ENCODE data around the gene SSU72. TPM values are rescaled to one million over a fixed set of nuclear protein-coding genes. Genes with fewer than 3 reads are reported as not detected.

SSU72 gene
- total RNA-seq (100 to 1,000 TPM; 112 to 115 (median 113) TPM), polyA plus RNA-seq (130 TPM)
- long read RNA-seq, donor 1, full-length matches to known transcripts = 182 of 202 reads
- long read RNA-seq, donor 1, partial matches to known transcripts = 13 of 202 reads
- long read RNA-seq, donor 1, other reads (novel, unspliced or antisense) = 7 of 202 reads
- long read RNA-seq, donor 2, full-length matches to known transcripts = 133 of 144 reads
- long read RNA-seq, donor 2, partial matches to known transcripts = 9 of 144 reads
- long read RNA-seq, donor 2, other reads (novel, unspliced or antisense) = 2 of 144 reads
- long read RNA-seq, donor 3, full-length matches to known transcripts = 83 of 92 reads
- long read RNA-seq, donor 3, partial matches to known transcripts = 5 of 92 reads
- long read RNA-seq, donor 3, other reads (novel, unspliced or antisense) = 4 of 92 reads
- long read RNA-seq, donor 4, full-length matches to known transcripts = 117 of 124 reads
- long read RNA-seq, donor 4, partial matches to known transcripts = 7 of 124 reads
- long read RNA-seq, donor 4, other reads (novel, unspliced or antisense) = 0 of 124 reads

GRCh38 chr1:1574721-1575537, at the start of gene SSU72:
SSU72 (minus strand) TSS chr1:1574863; CDS start chr1:1574557, 306 bp downstream.
- intact Hi-C loops (cut with DNase I) = no loop called here
- peak; percentile 94 to 98 (median 97) for DNase-seq
- H3K27ac ChIP-seq (ENCODE audit: low read length) = peak within 1 kb of the TSS; percentile 94
- H3K4me1 ChIP-seq (ENCODE audit: control insufficient read depth, insufficient read depth, low read length) = peaks cover 2% of the 10 kb centered on the region
- H3K4me3 ChIP-seq (ENCODE audit: low read length) = peak within 1 kb of the TSS; percentile 74
- ATAC-seq = peak; percentile 94 to 95
- no peaks in the 10 kb centered on the region for H3K9me3 ChIP-seq (ENCODE audit: control insufficient read depth, low read length)
- H3K27me3 ChIP-seq (ENCODE audit: control insufficient read depth, insufficient read depth) = no peaks in the 10 kb centered on the region
- WGBS = under 1% methylated on average over 87 of the region's 87 CpGs

GRCh38 chr1:1623631-1624442, 49.2 kb upstream of the SSU72 start:
- Histone ChIP-seq H3K9me3 (ENCODE audit: control insufficient read depth, low read length) (no peaks in the 10 kb centered on the region), H3K27ac (ENCODE audit: low read length) (no peak overlapping the region), H3K4me1 (ENCODE audit: control insufficient read depth, insufficient read depth, low read length) (no peaks in the 10 kb centered on the region), H3K4me3 (ENCODE audit: low read length) (no peak overlapping the region), H3K27me3 (ENCODE audit: control insufficient read depth, insufficient read depth) (no peaks in the 10 kb centered on the region)
- intact Hi-C loops (cut with DNase I) = no loop called here
- ATAC-seq = no peak
- WGBS = 94% methylated on average over 51 of the region's 51 CpGs
- peak in 2 of 3 donors; percentile 14 to 63 for DNase-seq

- peak; percentile 12 to 71 (median 61) for DNase-seq
- no peak overlapping the region for H3K4me3 ChIP-seq (ENCODE audit: low read length)
- no peak overlapping the region for H3K27ac ChIP-seq (ENCODE audit: low read length)
- no peaks in the 10 kb centered on the region for H3K27me3 ChIP-seq (ENCODE audit: control insufficient read depth, insufficient read depth)
- intact Hi-C loops (cut with DNase I) = no loop called here
- 95% methylated on average over 33 of the region's 33 CpGs for WGBS
- no peak for ATAC-seq
- H3K9me3 ChIP-seq (ENCODE audit: control insufficient read depth, low read length) = no peaks in the 10 kb centered on the region
- H3K4me1 ChIP-seq (ENCODE audit: control insufficient read depth, insufficient read depth, low read length) = no peaks in the 10 kb centered on the region
Observed at GRCh38 chr1:1623181-1623630, 48.5 kb upstream of the SSU72 start.

DNA sequence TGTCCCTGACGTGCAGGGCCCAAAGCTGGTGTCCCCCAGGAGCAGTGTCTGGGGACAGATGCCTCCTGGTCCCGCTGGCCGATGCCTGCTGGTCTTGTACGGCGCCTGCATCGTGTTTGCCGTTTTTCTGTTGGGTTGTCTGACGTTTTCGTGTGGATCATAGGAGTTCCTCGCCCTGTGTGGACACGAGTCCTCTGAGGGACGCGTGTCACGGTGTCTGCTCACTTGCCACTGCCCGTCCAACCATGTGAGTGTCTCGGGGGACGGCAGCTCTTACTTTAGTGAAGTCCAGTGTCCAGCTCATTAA, 48.1 kb upstream of the SSU72 start:
- DNase-seq = peak in 2 of 3 donors; percentile 15 to 42
- intact Hi-C loops (cut with DNase I) = no loop called here
- no peaks in the 10 kb centered on the region for H3K4me1 ChIP-seq (ENCODE audit: control insufficient read depth, insufficient read depth, low read length)
- H3K27ac ChIP-seq (ENCODE audit: low read length) = no peak overlapping the region
- H3K9me3 ChIP-seq (ENCODE audit: control insufficient read depth, low read length) = no peaks in the 10 kb centered on the region
- H3K4me3 ChIP-seq (ENCODE audit: low read length) = no peak overlapping the region
- no peaks in the 10 kb centered on the region for H3K27me3 ChIP-seq (ENCODE audit: control insufficient read depth, insufficient read depth)
- no peak for ATAC-seq
- WGBS = 92% methylated on average over 17 of the region's 17 CpGs

DNA sequence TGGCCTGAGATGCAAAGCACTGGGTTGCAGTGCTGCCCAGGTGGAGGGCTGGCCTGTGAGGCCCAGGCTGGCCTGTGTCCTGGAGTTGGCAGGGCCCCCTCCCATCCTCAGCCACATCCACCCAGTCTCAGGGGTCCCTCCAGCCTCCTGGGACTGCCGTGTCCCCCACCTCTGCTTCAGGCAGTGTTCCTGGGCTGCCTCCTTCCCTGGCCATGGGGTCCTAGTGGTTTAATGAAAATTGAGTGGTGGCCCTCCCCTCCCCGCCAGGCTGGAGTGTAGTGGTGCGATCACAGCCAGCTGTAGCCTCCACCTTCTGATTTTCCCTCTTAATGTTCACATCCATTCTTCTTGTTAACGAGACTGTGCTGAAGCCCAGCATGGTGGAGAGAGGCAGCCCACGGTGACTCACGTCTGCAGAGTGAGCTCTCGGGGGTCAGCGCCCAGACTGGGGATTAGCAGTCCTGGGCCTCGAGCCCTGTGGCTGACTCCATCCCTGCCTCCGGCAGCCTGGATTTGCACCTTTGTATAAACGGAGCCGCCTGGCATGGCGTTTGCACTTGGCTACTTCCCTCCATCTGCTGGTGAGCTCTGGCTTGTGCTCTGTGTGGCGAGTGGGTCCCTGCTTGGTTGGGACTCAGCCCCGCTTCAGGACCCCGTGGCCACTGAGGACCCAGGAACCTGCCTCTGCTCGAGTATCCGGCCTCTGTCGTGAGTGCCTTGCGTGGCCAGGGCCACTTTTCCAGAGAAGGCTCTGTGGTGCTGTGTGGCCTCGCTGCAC, 47.5 kb upstream of the SSU72 start:
- no peak for ATAC-seq
- H3K27ac ChIP-seq (ENCODE audit: low read length) = no peak overlapping the region
- WGBS = 80% methylated on average over 21 of the region's 21 CpGs
- H3K4me3 ChIP-seq (ENCODE audit: low read length) = no peak overlapping the region
- intact Hi-C loops (cut with DNase I) = no loop called here
- H3K27me3 ChIP-seq (ENCODE audit: control insufficient read depth, insufficient read depth) = no peaks in the 10 kb centered on the region
- no peaks in the 10 kb centered on the region for H3K4me1 ChIP-seq (ENCODE audit: control insufficient read depth, insufficient read depth, low read length)
- no peaks in the 10 kb centered on the region for H3K9me3 ChIP-seq (ENCODE audit: control insufficient read depth, low read length)
- DNase-seq = peak; percentile 12 to 54 (median 47)

DNA sequence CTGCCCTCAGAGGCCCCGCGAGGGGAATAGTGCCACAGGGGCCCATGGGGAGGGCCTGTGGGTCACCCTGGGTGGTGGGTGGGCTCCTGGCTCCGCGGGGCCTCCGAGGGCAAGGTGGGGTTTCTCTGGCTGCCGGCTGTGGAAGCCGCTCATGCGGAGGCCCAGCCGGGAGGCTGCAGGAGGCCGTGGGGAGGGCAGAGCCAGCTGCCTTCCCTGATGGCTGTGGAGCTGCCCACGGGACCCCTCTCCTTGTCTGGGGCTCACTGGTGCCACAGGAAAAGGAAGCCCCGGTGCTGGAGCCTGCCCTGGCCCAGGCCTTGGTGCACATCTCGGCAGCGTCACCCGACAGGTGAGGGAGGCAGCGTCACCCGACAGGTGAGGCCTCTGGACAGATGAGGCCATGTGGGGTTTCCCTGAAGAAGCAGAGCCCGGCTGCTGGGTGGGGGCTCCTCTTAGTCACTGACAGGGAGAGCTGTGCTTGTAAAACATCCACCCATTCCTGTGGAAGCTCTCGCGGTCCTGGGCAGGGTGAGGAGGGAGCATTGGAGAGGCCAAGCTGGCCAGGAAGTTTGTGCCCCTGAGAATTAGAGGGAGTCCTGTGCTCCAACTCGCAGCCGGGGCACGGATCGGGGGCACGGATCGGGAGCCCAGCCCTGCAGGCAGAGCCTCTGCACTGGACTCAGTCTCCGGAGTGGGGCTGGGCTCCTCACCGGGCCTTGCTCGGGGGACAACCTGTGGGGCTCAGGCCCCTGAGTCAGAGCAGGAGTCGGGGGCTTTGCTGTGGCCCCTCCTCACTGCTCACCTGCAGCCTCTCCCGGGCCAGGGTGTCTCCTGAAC, 46.7 kb upstream of the SSU72 start:
- H3K27ac ChIP-seq (ENCODE audit: low read length) = no peak overlapping the region

GRCh38 chr1:1620433-1621139, 45.9 kb upstream of the SSU72 start:
- intact Hi-C loops (cut with DNase I) = no loop called here
- ATAC-seq (no peak), DNase-seq (peak; percentile 15 to 65 (median 50))
- no peaks in the 10 kb centered on the region for H3K9me3 ChIP-seq (ENCODE audit: control insufficient read depth, low read length)
- H3K27ac ChIP-seq (ENCODE audit: low read length) = no peak overlapping the region
- H3K4me3 ChIP-seq (ENCODE audit: low read length) = no peak overlapping the region
- H3K27me3 ChIP-seq (ENCODE audit: control insufficient read depth, insufficient read depth) = no peaks in the 10 kb centered on the region
- H3K4me1 ChIP-seq (ENCODE audit: control insufficient read depth, insufficient read depth, low read length) = peaks cover 7% of the 10 kb centered on the region
- 90% methylated on average over 16 of the region's 16 CpGs for WGBS

More for the DNA sequence above, 46.7 kb upstream of the SSU72 start:
- DNase-seq = peak; percentile 18 to 61 (median 40)
- Histone ChIP-seq H3K9me3 (ENCODE audit: control insufficient read depth, low read length) (no peaks in the 10 kb centered on the region), H3K27me3 (ENCODE audit: control insufficient read depth, insufficient read depth) (no peaks in the 10 kb centered on the region), H3K4me3 (ENCODE audit: low read length) (no peak overlapping the region), H3K4me1 (ENCODE audit: control insufficient read depth, insufficient read depth, low read length) (peaks cover 7% of the 10 kb centered on the region)
- WGBS = 81% methylated on average over 31 of the region's 31 CpGs
- intact Hi-C loops (cut with DNase I) = no loop called here
- ATAC-seq = no peak

DNA sequence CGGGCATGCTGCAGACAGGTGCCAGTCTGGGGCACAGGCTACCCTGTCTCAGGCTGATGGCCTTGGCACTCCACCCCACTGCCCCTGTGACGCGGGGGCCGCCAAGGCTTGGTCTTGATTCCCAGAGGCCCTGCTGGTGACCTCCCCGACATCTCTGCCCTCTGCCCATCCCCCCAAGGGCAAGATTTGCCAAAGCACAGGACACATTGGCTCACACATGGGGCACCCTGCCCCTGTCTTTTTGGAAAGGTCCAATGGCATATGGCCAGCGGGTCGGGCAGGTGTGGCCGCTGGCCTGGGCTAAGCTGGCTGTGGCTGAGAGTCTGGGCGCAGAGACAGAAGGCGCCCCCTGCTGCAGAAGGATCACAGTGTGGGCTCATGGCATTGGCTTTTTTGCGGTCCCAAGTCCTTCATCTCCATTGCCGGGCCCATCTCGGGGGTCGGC, 45.3 kb upstream of the SSU72 start:
- Histone ChIP-seq H3K9me3 (ENCODE audit: control insufficient read depth, low read length) (no peaks in the 10 kb centered on the region), H3K4me3 (ENCODE audit: low read length) (no peak overlapping the region), H3K4me1 (ENCODE audit: control insufficient read depth, insufficient read depth, low read length) (peaks cover 7% of the 10 kb centered on the region), H3K27ac (ENCODE audit: low read length) (no peak overlapping the region), H3K27me3 (ENCODE audit: control insufficient read depth, insufficient read depth) (no peaks in the 10 kb centered on the region)
- ATAC-seq (no peak), DNase-seq (peak; percentile 18 to 72 (median 67))
- WGBS = 73% methylated on average over 14 of the region's 14 CpGs
- intact Hi-C loops (cut with DNase I) = no loop called here
